Measurements from ENCODE around the gene WDR43. TPM values are rescaled to one million over a fixed set of nuclear protein-coding genes. Genes with fewer than 3 reads are reported as not detected.

Gene WDR43
- polyA plus RNA-seq, 1 donor from 2014 or later, result 24.4 TPM

DNA sequence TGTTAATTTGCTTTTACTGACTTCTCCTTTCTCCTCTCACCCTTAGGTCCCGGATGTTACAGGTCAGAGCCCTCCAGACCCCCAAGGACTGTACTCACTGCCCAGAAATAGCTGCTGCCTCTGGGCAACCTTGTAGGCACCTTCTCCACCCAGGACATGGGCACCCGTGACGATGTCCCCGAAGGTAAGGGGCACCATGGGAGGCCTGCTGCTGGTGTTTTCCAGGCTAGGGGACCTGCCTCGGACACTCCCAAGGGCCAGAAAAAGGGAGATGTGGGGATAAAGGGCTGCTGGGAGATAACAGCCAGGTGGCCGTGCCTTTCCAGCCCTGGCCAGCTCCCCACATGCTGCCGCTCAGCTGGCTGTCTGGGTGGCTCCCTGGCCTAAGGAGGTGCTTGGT is 100.2 kb downstream of the WDR43 start:
- H3K4me2 ChIP-seq (ENCODE audit: low read length), result no peak overlapping the region

DNA sequence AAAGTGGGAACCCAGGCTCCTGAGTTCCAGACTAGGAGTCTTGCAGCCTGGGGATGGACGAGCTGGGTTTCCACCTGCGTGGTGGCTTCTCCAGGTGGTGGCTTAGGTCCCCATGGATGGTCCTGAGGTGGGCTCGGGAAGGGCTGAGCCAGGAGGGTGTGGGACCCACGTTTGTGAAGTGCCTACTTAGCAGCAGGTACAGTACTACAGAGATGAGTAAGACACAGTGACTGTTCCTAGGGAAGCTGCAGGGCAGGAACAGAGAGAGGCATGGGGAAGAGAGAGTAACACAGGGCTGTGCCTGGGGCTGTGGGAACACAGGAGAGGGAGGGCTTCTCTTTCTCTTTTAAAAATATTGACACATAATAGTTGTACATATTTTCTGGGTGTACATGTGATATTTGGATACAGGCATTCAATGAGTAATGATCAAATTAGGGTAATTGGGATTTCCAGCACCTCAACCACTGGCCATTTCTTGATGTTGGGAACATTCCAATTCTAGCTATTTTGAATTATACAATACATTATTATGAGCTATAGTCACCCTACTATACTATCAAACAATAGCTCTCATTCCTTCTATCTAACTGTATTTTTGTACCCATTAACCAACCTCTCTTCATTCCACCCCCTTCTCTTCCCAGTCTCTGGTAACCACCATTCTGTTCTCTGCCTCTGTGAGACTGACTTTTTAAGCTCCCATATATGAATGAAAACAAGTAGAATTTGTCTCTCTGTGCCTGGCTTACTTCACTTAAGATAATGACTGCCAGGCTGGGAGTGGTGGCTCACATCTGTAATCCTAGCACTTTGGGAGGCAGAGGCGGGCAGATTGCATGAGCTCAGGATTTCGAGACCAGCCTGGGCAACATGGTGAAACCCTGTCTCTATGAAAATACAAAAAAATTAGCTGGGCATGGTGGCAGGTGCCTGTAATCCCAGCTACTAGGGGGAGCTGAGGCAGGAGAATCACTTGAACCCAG is 101.6 kb downstream of the WDR43 start:
- H2AFZ ChIP-seq (ENCODE audit: low read depth, low read length), result no peak overlapping the region
- no peak overlapping the region for H3K27ac ChIP-seq (ENCODE audit: low read length)
- TF ChIP-seq RAD21 (conservative IDR thresholded peaks at IDR 0.05) (no peak), EP300 (conservative IDR thresholded peaks at IDR 0.05; ENCODE audit: poor library complexity, severe bottlenecking) (no peak), TAF1 (IDR thresholded peaks at IDR 0.05; ENCODE audit: low read depth) (no peak), POLR2AphosphoS5 (IDR thresholded peaks at IDR 0.05) (no peak)
- TF ChIP-seq, protein P1, sequence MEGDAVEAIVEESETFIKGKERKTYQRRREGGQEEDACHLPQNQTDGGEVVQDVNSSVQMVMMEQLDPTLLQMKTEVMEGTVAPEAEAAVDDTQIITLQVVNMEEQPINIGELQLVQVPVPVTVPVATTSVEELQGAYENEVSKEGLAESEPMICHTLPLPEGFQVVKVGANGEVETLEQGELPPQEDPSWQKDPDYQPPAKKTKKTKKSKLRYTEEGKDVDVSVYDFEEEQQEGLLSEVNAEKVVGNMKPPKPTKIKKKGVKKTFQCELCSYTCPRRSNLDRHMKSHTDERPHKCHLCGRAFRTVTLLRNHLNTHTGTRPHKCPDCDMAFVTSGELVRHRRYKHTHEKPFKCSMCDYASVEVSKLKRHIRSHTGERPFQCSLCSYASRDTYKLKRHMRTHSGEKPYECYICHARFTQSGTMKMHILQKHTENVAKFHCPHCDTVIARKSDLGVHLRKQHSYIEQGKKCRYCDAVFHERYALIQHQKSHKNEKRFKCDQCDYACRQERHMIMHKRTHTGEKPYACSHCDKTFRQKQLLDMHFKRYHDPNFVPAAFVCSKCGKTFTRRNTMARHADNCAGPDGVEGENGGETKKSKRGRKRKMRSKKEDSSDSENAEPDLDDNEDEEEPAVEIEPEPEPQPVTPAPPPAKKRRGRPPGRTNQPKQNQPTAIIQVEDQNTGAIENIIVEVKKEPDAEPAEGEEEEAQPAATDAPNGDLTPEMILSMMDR (IDR thresholded peaks at IDR 0.05; ENCODE audit: poor library complexity, severe bottlenecking), result no peak
- H3K9ac ChIP-seq (ENCODE audit: low read length), result no peak overlapping the region
- H3K9me2 ChIP-seq (ENCODE audit: insufficient read depth, low read length), result no peaks in the 10 kb centered on the region
- no peaks in the 10 kb centered on the region for H4K20me1 ChIP-seq (ENCODE audit: insufficient read depth)
- H3K4me2 ChIP-seq (ENCODE audit: low read length), result no peak overlapping the region
- no peaks in the 10 kb centered on the region for H3K36me3 ChIP-seq (ENCODE audit: insufficient read depth, low read length)
- H3K9me3 ChIP-seq (ENCODE audit: low read length), result no peaks in the 10 kb centered on the region
- no peaks in the 10 kb centered on the region for H3K27me3 ChIP-seq (ENCODE audit: insufficient read depth, low read depth, low read length)
- no peaks in the 10 kb centered on the region for H3F3A ChIP-seq (ENCODE audit: insufficient read depth, low read length, poor library complexity, severe bottlenecking)
- no peak overlapping the region for H3K4me3 ChIP-seq (ENCODE audit: low read length)
- H3K79me2 ChIP-seq (replicated peaks; ENCODE audit: insufficient read depth, low read length), result no peaks in the 10 kb centered on the region

More for the DNA sequence above, 100.2 kb downstream of the WDR43 start:
- Histone ChIP-seq H3K27ac (ENCODE audit: low read length) (no peak overlapping the region), H3K36me3 (ENCODE audit: insufficient read depth, low read length) (no peaks in the 10 kb centered on the region), H2AFZ (ENCODE audit: low read depth, low read length) (no peak overlapping the region), H3K9me2 (ENCODE audit: insufficient read depth, low read length) (no peaks in the 10 kb centered on the region), H3K27me3 (ENCODE audit: insufficient read depth, low read depth, low read length) (no peaks in the 10 kb centered on the region), H3K4me3 (ENCODE audit: low read length) (no peak overlapping the region), H3K9me3 (ENCODE audit: low read length) (no peaks in the 10 kb centered on the region), H3K79me2 (replicated peaks; ENCODE audit: insufficient read depth, low read length) (no peaks in the 10 kb centered on the region), H3F3A (ENCODE audit: insufficient read depth, low read length, poor library complexity, severe bottlenecking) (no peaks in the 10 kb centered on the region), H4K20me1 (ENCODE audit: insufficient read depth) (no peaks in the 10 kb centered on the region), H3K9ac (ENCODE audit: low read length) (no peak overlapping the region)
- TF ChIP-seq, protein P2, sequence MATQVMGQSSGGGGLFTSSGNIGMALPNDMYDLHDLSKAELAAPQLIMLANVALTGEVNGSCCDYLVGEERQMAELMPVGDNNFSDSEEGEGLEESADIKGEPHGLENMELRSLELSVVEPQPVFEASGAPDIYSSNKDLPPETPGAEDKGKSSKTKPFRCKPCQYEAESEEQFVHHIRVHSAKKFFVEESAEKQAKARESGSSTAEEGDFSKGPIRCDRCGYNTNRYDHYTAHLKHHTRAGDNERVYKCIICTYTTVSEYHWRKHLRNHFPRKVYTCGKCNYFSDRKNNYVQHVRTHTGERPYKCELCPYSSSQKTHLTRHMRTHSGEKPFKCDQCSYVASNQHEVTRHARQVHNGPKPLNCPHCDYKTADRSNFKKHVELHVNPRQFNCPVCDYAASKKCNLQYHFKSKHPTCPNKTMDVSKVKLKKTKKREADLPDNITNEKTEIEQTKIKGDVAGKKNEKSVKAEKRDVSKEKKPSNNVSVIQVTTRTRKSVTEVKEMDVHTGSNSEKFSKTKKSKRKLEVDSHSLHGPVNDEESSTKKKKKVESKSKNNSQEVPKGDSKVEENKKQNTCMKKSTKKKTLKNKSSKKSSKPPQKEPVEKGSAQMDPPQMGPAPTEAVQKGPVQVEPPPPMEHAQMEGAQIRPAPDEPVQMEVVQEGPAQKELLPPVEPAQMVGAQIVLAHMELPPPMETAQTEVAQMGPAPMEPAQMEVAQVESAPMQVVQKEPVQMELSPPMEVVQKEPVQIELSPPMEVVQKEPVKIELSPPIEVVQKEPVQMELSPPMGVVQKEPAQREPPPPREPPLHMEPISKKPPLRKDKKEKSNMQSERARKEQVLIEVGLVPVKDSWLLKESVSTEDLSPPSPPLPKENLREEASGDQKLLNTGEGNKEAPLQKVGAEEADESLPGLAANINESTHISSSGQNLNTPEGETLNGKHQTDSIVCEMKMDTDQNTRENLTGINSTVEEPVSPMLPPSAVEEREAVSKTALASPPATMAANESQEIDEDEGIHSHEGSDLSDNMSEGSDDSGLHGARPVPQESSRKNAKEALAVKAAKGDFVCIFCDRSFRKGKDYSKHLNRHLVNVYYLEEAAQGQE (IDR thresholded peaks at IDR 0.05; ENCODE audit: borderline replicate concordance), result no peak
- TF ChIP-seq RAD21 (conservative IDR thresholded peaks at IDR 0.05) (no peak), SMC3 (conservative IDR thresholded peaks at IDR 0.05; ENCODE audit: poor library complexity) (no peak), EZH2 (IDR thresholded peaks at IDR 0.05; ENCODE audit: borderline replicate concordance, insufficient read depth, low read length, poor library complexity, severe bottlenecking) (no peak)
- TF ChIP-seq, protein P1 (IDR thresholded peaks at IDR 0.05; ENCODE audit: poor library complexity, severe bottlenecking), result no peak
